IPS-15b (cell line): ENCODE measurements around the gene HNRNPF.

ENCODE experiments used
- H3K27me3 ChIP-seq: one replicate; pipeline ENCODE4 v1.6.1; 2013; ENCODE audit warnings: low read length; ENCODE audit not compliant: control insufficient read depth, insufficient read depth
- H3K36me3 ChIP-seq: one replicate; pipeline ENCODE4 v1.6.1; 2013; ENCODE audit warnings: low read length; ENCODE audit not compliant: control insufficient read depth, insufficient read depth
- H3K4me1 ChIP-seq: one replicate; pipeline ENCODE4 v1.6.1; 2013; ENCODE audit warnings: mild to moderate bottlenecking, low read length; ENCODE audit not compliant: control insufficient read depth, insufficient read depth
- H3K4me3 ChIP-seq: one replicate; pipeline ENCODE4 v1.5.1; 2013; ENCODE audit warnings: low read depth, low read length
- H3K9ac ChIP-seq: one replicate; pipeline ENCODE4 v1.6.1; 2013; ENCODE audit warnings: low read depth, mild to moderate bottlenecking, low read length
- H3K9me3 ChIP-seq: one replicate; pipeline ENCODE4 v1.6.1; 2013; ENCODE audit warnings: mild to moderate bottlenecking, low read length; ENCODE audit not compliant: control insufficient read depth, insufficient read depth

HNRNPF gene

DNA sequence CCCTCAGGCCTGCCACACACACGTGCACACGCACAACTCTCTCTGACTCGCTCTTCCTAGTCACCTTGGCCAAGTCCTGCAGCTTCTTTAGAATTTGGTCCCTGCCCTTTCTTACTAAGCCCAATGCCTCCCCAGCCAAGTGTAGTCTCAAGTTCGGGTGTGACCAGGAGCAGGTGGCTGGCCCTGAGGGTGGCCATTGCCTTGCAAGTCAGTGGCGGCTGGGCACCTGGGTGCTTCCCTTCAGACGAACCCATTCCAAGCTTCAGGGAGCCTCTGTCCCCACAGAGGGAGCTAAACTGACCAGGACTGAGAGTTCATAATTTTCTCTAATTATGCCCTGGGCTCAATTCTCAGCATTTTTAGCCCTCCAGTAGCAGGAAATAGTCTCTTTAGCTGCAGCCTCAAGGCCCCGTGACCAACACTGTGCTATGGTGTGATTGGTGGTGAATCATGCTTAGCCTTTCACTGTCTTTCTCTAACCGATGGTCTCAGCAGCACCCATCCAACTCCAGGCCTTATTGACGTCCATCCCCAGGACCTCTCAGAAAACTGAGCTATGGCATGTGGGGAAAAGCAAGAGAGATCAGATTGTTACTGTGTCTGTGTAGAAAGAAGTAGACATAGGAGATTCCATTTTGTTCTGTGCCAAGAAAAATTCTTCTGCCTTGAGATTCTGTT, 72.2 kb downstream of the HNRNPF start:
- Histone ChIP-seq H3K4me3 (no peak overlapping the region), H3K4me1 (peaks cover 18% of the 10 kb centered on the region), H3K36me3 (no peaks in the 10 kb centered on the region), H3K9ac (peak overlapping the region; percentile 3), H3K27me3 (peaks cover 9% of the 10 kb centered on the region), H3K9me3 (no peaks in the 10 kb centered on the region)

DNA sequence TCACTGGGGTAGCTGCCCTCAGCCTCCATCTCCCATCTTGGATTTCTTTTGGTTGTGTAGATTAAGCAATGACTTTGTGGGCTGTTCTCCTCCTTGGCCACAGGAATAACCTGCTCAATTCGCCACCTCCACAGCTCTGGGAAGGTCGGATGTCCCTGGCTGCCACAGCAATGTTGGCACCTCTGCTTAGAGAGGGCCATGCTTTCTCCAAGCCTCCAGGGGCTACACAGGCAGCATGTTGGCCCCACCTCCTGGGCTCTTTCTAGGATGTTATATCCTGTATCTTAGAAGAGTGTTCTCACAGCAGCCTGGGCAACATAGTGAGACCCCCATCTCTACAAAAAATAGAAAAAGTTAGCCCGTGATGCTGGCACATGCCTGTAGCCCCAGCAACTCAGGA, 72.9 kb downstream of the HNRNPF start:
- Histone ChIP-seq H3K4me3 (no peak overlapping the region), H3K4me1 (peaks cover 18% of the 10 kb centered on the region), H3K36me3 (no peaks in the 10 kb centered on the region), H3K9me3 (no peaks in the 10 kb centered on the region), H3K9ac (no peak overlapping the region), H3K27me3 (peaks cover 8% of the 10 kb centered on the region)
